GM12878 (cell line): Measurements from ENCODE around the gene SLC9A3. TPM values are rescaled to one million over a fixed set of nuclear protein-coding genes. Genes with fewer than 3 reads are reported as not detected.
A peak's percentile ranks its signal among the peaks of the same experiment; 100 is the strongest.

Source experiments
- ATAC-seq: fragments of 200-7000 bp; cut with Tn5 transposase; 3 replicates; pipeline ENCODE4 v1.9.1; 2020; ENCODE audit warnings: mild to moderate bottlenecking, moderate library complexity
- BruUV-seq: library from RNA; stranded (reverse); fragments of 400-500 nt; replicated peaks from 2 replicates; lab custom pipeline; 2021; lab: Mats Ljungman, UMichigan
- CTCF ChIA-PET: fragments of 300-600 bp; sonication (Branson Sonifier 250); formaldehyde crosslinking; extraction: SDS; loops from one replicate; lab custom pipeline; 2021; ENCODE audit warnings: inconsistent platforms; lab: Yijun Ruan, JAX
- POLR2A ChIA-PET: fragments of 350-600 bp; formaldehyde crosslinking; extraction: SDS; loops from one replicate; lab custom pipeline; 2021; ENCODE audit warnings: inconsistent platforms; lab: Charles Lee
- RAD21 ChIA-PET: fragments of 300-600 bp; sonication (Branson Sonifier 250); formaldehyde crosslinking; loops from one replicate; lab custom pipeline; 2023; ENCODE audit warnings: antibody characterized with exemption; ENCODE audit not compliant: unreplicated experiment; lab: Charles Lee
- SMC1A ChIA-PET: fragments of 300-600 bp; sonication (Branson Sonifier 250); formaldehyde crosslinking; loops from one replicate; lab custom pipeline; 2023; ENCODE audit not compliant: unreplicated experiment, uncharacterized antibody; lab: Charles Lee
- DNase-seq: peaks from one replicate; pipeline ENCODE4 v3.0.0-alpha.2; 2011; ENCODE audit warnings: low read depth, low spot score
- FAIRE-seq: peaks from 3 replicates; lab custom pipeline; 2011; peaks lifted over from hg19 to GRCh38; lab: Jason Lieb, UNC
- H2AFZ ChIP-seq: 2 replicates; pipeline ENCODE4 v1.6.0; 2011; ENCODE audit warnings: low read depth, low read length, control low read depth; ENCODE audit not compliant: control insufficient read depth
- H3K27ac ChIP-seq: 2 replicates; pipeline ENCODE4 v1.5.1; 2011; ENCODE audit warnings: control low read depth; ENCODE audit not compliant: control insufficient read depth, insufficient read depth
- H3K27me3 ChIP-seq, 2 experiments: replicated peaks in 1 of 2; 2 replicates each; pipeline versions ENCODE4 v1.6.0 to v1.6.1; 2011; ENCODE audit warnings: low read length in 1 of 2; ENCODE audit not compliant: control insufficient read depth in 2 of 2, insufficient read depth in 2 of 2
- H3K36me3 ChIP-seq, 2 experiments: 2 replicates each; pipeline ENCODE4 v1.5.1; 2011; ENCODE audit warnings: low read length in 1 of 2; ENCODE audit not compliant: control insufficient read depth in 2 of 2, insufficient read depth in 2 of 2
- H3K4me1 ChIP-seq: 2 replicates; pipeline ENCODE4 v1.6.1; 2011; ENCODE audit warnings: mild to moderate bottlenecking, low read length, moderate library complexity, mixed read lengths; ENCODE audit not compliant: control insufficient read depth, insufficient read depth
- H3K4me2 ChIP-seq: 2 replicates; pipeline ENCODE4 v1.6.0; 2011; ENCODE audit warnings: control low read depth; ENCODE audit not compliant: control insufficient read depth, insufficient read depth
- H3K4me3 ChIP-seq: fragments of 200-600 bp; sonication (generic); 2 replicates; pipeline ENCODE4 v1.5.1; 2016
- H3K79me2 ChIP-seq: 2 replicates; pipeline ENCODE4 v1.6.0; 2011; ENCODE audit warnings: low read length; ENCODE audit not compliant: control insufficient read depth, insufficient read depth
- H3K9ac ChIP-seq: 2 replicates; pipeline ENCODE4 v1.8.0; 2011; ENCODE audit warnings: low read length, control low read depth, mixed read lengths; ENCODE audit not compliant: control insufficient read depth, insufficient read depth
- H3K9me3 ChIP-seq: replicated peaks from 3 replicates; pipeline ENCODE4 v1.5.1; 2011; ENCODE audit warnings: mild to moderate bottlenecking, low read length; ENCODE audit not compliant: control insufficient read depth, insufficient read depth
- H4K20me1 ChIP-seq: 2 replicates; pipeline ENCODE4 v1.6.0; 2011; ENCODE audit not compliant: control insufficient read depth, insufficient read depth
- CBFB ChIP-seq: IDR thresholded peaks from 2 replicates; pipeline ENCODE4 v1.6.1; 2016; ENCODE audit warnings: antibody characterized with exemption, low read depth
- CEBPB ChIP-seq, 2 experiments: fragments of 150-350 bp in 1 of 2; IDR thresholded peaks; 2 replicates each; pipeline ENCODE4 v1.6.1; 2012 to 2014; ENCODE audit warnings: low read depth in 2 of 2, low read length in 2 of 2, borderline replicate concordance in 1 of 2, inconsistent platforms in 1 of 2
- EED ChIP-seq: sonication (generic); IDR thresholded peaks from 2 replicates; pipeline ENCODE4 v1.6.1; 2016; ENCODE audit warnings: antibody characterized with exemption, low read depth
- NFIC ChIP-seq: IDR thresholded peaks from 2 replicates; pipeline ENCODE4 v1.6.1; 2012; ENCODE audit warnings: low read depth, mild to moderate bottlenecking, inconsistent platforms, low read length, moderate library complexity
- POLR2AphosphoS5 ChIP-seq: IDR thresholded peaks from 2 replicates; pipeline ENCODE4 v1.6.1; 2011; ENCODE audit warnings: mild to moderate bottlenecking, low read length, inconsistent platforms
- RELB ChIP-seq: fragments of 450-650 bp; IDR thresholded peaks from 2 replicates; pipeline ENCODE4 v1.6.1; 2017; ENCODE audit warnings: low read depth, mild to moderate bottlenecking, moderate library complexity
- STAT3 ChIP-seq: IDR thresholded peaks from 2 replicates; pipeline ENCODE4 v1.6.1; 2011; ENCODE audit warnings: low read depth, low read length, improper control_type of control experiment
- TCF3 ChIP-seq: IDR thresholded peaks from 2 replicates; pipeline ENCODE4 v1.6.1; 2012; ENCODE audit warnings: low read depth, mild to moderate bottlenecking, low read length, borderline replicate concordance; ENCODE audit not compliant: insufficient read depth
- WGBS: methylation state at CpG from one replicate; pipeline ENCODE4 v1.1.6; 2016; ENCODE audit warnings: low lambda C conversion rate; ENCODE audit not compliant: insufficient replicate concordance, insufficient coverage; ENCODE audit errors: missing lambda C conversion rate; 5-methylcytosine and 5-hydroxymethylcytosine counted together
- in situ Hi-C: fragments of 300-500 bp; cut with MboI; formaldehyde crosslinking; loops from 9 replicates; pipeline ENCODE4 v1.14.3; 2018; ENCODE audit warnings: mixed read lengths
- intact Hi-C: fragments of 100-400 bp; cut with micrococcal nuclease; formaldehyde crosslinking; loops from one replicate; pipeline ENCODE4 v1.14.2; 2022; ENCODE audit not compliant: unreplicated experiment
- polyA plus RNA-seq, 11 experiments: library from polyadenylated mRNA; depleted of rRNA in 4 of 11; unstranded in 6 of 11; stranded (reverse) in 5 of 11; fragments of >200 nt; fragmentation: Nextera tagmentation in 4 of 11; fragmentation: Illumina TruSeq in 1 of 11; extraction: Ambion mirVana in 4 of 11; extraction: Trizol in 1 of 11; gene quantifications; 1 replicate in 1 of 11; 2 replicates in 10 of 11; pipeline versions ENCODE4 v1.2.1 to v1.2.3, GENCODE V29; 2011 to 2016; ENCODE audit warnings: inconsistent platforms in 2 of 11, missing spikeins in 2 of 11, low read depth in 1 of 11
- total RNA-seq, 4 experiments: library from RNA; depleted of rRNA in 3 of 4; stranded (reverse); fragments of >200 nt in 3 of 4; fragmentation: Illumina TruSeq in 1 of 4; extraction: Trizol in 1 of 4; gene quantifications; 2 replicates each; pipeline versions ENCODE4 v1.2.1 to v1.2.3, GENCODE V29; 2013 to 2021

SLC9A3 gene
- total and polyA plus RNA-seq, 10 of the 15 experiments (the other 5 are each of a cell fraction or from before 2014, with no cell fraction given), result 0.04 to 5.2 (median 2.3) TPM; not detected in 1

GRCh38 chr5:459562-460272 lies 64.5 kb downstream of the SLC9A3 start:
- Histone ChIP-seq H3K27ac (peak overlapping the region; percentile 91; the same call in 1 of the 2 replicates), H4K20me1 (no peaks in the 10 kb centered on the region), H3K4me1 (peaks cover 7% of the 10 kb centered on the region), H3K36me3 (peaks cover 31% of the 10 kb centered on the region in 2 experiments; a peak in 3 of 4 replicates), H3K9me3 (no peaks in the 10 kb centered on the region; the same call in 1 of the 3 replicates), H3K4me3 (no peak overlapping the region), H2AFZ (no peak overlapping the region), H3K9ac (no peak overlapping the region), H3K27me3 (no peaks in the 10 kb centered on the region), H3K79me2 (peaks cover 22% of the 10 kb centered on the region), H3K4me2 (no peak overlapping the region)
- POLR2A ChIA-PET, result interaction anchor here (3.4 kb wide), 1 partner anchor 13 kb away, joined by 17 read pairs; no protein-coding TSS in a partner anchor
- RAD21 ChIA-PET, result interaction anchor here (0.7 kb wide), 1 partner anchor 14 kb away, joined by 3 read pairs; no protein-coding TSS in a partner anchor
- SMC1A ChIA-PET, result no interaction called here
- intact Hi-C loops, result no loop called here
- DNase-seq (no peak), ATAC-seq (no peak), FAIRE-seq (no peak)
- BruUV-seq, result TSS peak; percentile 36
- 94% methylated on average over 24 of the region's 24 CpGs for WGBS
- TF ChIP-seq POLR2AphosphoS5 (no peak), NFIC (no peak), TCF3 (no peak), STAT3 (no peak), CEBPB (IDR thresholded peaks at IDR 0.05; ENCODE audit: borderline replicate concordance in 1 of 2, low read depth in 2 of 2, low read length in 2 of 2) (no peak), EED (no peak), CBFB (no peak), RELB (no peak)
- CTCF ChIA-PET, result interaction anchor here (1.7 kb wide), 1 partner anchor 143 kb away, joined by 4 read pairs; no protein-coding TSS in a partner anchor
- in situ Hi-C loops, result no loop called here
